Nephron (organoid): ENCODE measurements around the gene SND1.

Source experiments
- H3K27ac Mint-ChIP-seq, 3 experiments: 2 replicates each; pipeline ENCODE4 v1.8.0; 2020; ENCODE audit warnings: mixed read lengths in 3 of 3, mild to moderate bottlenecking in 2 of 3, moderate library complexity in 1 of 3
- H3K27me3 Mint-ChIP-seq: 2 replicates; pipeline ENCODE4 v1.8.0; 2021; ENCODE audit warnings: low read depth, mild to moderate bottlenecking, moderate library complexity, mixed read lengths
- H3K36me3 Mint-ChIP-seq: 2 replicates; pipeline ENCODE4 v1.8.0; 2020; ENCODE audit warnings: low read depth, mixed read lengths
- H3K4me1 Mint-ChIP-seq: 2 replicates; pipeline ENCODE4 v1.8.0; 2020; ENCODE audit warnings: mixed read lengths
- H3K4me3 Mint-ChIP-seq, 3 experiments: 2 replicates each; pipeline ENCODE4 v1.8.0; 2020; ENCODE audit warnings: mild to moderate bottlenecking in 3 of 3, mixed read lengths in 3 of 3, moderate library complexity in 2 of 3
- H3K9me3 Mint-ChIP-seq: 2 replicates; pipeline ENCODE4 v1.8.0; 2020; ENCODE audit warnings: mixed read lengths
- TF ChIP-seq, protein P1 (sequence below), 3 experiments: fragments of 200-600 bp; sonication (generic); IDR thresholded peaks; one replicate each; pipeline ENCODE4 v1.5.0; 2021; ENCODE audit warnings: antibody characterized with exemption in 3 of 3; ENCODE audit not compliant: unreplicated experiment in 3 of 3

The SND1 gene

DNA sequence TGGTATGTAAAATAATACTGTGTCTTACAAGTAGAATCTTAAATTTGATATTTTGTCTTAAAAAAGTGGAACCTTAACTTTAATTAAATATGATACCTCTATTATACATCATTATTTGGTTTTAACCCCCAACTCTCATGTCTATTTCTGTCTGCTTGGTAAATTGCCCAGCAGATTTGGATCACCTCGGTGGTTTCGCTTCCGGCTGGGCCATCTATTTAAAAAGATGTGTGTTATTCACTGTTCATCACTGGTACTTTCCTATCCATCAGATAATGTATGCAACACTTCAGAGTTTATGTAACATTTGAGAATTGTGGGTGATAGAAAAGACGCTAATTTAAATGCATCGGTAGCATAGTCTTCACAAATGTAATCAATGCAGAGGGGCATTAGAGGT is 119.7 kb downstream of the SND1 start:
- TF ChIP-seq, protein P1, sequence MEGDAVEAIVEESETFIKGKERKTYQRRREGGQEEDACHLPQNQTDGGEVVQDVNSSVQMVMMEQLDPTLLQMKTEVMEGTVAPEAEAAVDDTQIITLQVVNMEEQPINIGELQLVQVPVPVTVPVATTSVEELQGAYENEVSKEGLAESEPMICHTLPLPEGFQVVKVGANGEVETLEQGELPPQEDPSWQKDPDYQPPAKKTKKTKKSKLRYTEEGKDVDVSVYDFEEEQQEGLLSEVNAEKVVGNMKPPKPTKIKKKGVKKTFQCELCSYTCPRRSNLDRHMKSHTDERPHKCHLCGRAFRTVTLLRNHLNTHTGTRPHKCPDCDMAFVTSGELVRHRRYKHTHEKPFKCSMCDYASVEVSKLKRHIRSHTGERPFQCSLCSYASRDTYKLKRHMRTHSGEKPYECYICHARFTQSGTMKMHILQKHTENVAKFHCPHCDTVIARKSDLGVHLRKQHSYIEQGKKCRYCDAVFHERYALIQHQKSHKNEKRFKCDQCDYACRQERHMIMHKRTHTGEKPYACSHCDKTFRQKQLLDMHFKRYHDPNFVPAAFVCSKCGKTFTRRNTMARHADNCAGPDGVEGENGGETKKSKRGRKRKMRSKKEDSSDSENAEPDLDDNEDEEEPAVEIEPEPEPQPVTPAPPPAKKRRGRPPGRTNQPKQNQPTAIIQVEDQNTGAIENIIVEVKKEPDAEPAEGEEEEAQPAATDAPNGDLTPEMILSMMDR (IDR thresholded peaks at IDR 0.05; ENCODE audit: unreplicated experiment in 3 of 3) = no peak
- H3K4me3 Mint-ChIP-seq = no peak overlapping the region
- H3K9me3 Mint-ChIP-seq = no peaks in the 10 kb centered on the region
- H3K4me1 Mint-ChIP-seq = peaks cover 14% of the 10 kb centered on the region
- H3K36me3 Mint-ChIP-seq = peaks cover 6% of the 10 kb centered on the region
- no peaks in the 10 kb centered on the region for H3K27me3 Mint-ChIP-seq
- H3K27ac Mint-ChIP-seq = no peak overlapping the region

DNA sequence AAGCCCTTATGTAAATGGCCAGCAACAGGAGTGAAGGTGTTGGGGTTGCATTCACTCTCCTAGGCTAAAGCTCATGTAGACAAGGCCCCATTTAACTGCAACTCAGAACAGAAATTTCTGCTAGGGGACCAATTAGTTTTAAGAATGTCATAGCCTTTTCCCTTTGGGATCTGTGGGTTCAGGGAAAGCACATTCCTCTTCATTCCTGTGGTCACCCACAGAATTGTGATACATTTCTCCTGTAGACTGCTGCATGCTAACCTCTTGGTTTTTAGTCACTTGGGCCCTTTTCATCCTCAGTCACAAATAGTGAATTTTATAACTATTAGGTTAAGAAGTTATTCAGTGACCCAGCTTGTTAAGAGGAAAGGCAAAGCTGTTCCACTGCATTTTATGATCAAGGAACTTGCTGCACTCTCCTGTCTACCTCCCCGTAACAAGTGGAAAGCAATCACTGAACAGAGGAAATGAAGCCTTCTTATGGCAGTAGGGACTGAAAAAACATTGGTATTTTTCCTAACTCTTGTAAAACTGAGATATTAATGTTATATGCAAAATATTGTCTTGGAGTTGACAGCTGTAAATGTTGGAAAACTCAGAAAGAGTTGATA is 124.9 kb downstream of the SND1 start:
- TF ChIP-seq, protein P1 (IDR thresholded peaks at IDR 0.05; ENCODE audit: unreplicated experiment in 3 of 3) = no peak
- H3K27ac Mint-ChIP-seq = peak overlapping the region; percentile 51 to 62 (median 54)
- H3K4me3 Mint-ChIP-seq = no peak overlapping the region
- no peaks in the 10 kb centered on the region for H3K27me3 Mint-ChIP-seq
- H3K36me3 Mint-ChIP-seq = no peaks in the 10 kb centered on the region
- H3K4me1 Mint-ChIP-seq = peaks cover 14% of the 10 kb centered on the region
- no peaks in the 10 kb centered on the region for H3K9me3 Mint-ChIP-seq

DNA sequence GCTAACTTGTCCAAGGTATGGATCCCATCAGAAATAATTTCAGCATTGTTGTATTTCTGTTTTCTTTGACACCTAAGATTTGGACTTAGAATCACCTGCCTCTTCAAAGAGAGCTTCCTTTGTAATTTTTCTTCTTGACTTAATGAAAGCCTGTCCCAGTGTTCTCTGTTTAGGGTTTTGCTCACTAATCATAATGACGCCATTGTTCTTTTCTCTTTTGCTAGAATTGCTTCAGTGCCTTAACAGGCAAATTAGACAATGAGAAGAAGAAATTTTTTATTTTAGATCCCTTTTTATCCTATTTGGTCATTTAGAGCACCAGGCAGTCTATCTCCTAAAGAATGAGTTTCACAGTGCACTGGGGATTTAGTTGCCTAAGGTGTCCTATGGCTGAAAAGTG is 128.5 kb downstream of the SND1 start:
- no peaks in the 10 kb centered on the region for H3K36me3 Mint-ChIP-seq
- H3K27ac Mint-ChIP-seq = peak overlapping the region; percentile 56 to 77 (median 58)
- peaks cover 23% of the 10 kb centered on the region for H3K4me1 Mint-ChIP-seq
- TF ChIP-seq, protein P1 (IDR thresholded peaks at IDR 0.05; ENCODE audit: unreplicated experiment in 3 of 3) = no peak
- H3K27me3 Mint-ChIP-seq = no peaks in the 10 kb centered on the region
- no peak overlapping the region for H3K4me3 Mint-ChIP-seq
- no peaks in the 10 kb centered on the region for H3K9me3 Mint-ChIP-seq

DNA sequence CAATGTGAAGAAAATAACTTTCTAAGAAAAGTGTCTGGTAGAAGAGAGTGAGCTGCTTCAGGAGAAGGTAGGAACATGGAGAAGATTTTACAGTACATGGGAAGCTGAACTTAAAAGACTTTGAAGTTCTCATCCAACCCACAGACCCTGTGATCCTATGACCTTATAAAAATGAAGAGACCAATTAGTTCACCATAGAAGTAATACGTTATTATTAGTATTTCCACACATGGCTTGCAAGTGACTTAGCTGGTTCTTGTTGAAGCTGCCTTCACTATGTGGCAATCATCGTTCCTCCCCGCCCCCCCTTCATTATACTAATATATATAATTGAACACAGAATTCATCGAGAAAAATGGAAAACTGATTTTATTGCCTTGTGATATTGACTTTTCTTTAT is 129.1 kb downstream of the SND1 start:
- Mint-ChIP-seq H3K9me3 (no peaks in the 10 kb centered on the region), H3K36me3 (no peaks in the 10 kb centered on the region), H3K27ac (peak overlapping the region; percentile 56 to 77 (median 58)), H3K27me3 (no peaks in the 10 kb centered on the region), H3K4me1 (peaks cover 23% of the 10 kb centered on the region), H3K4me3 (no peak overlapping the region)
- TF ChIP-seq, protein P1 (IDR thresholded peaks at IDR 0.05; ENCODE audit: unreplicated experiment in 3 of 3) = no peak

DNA sequence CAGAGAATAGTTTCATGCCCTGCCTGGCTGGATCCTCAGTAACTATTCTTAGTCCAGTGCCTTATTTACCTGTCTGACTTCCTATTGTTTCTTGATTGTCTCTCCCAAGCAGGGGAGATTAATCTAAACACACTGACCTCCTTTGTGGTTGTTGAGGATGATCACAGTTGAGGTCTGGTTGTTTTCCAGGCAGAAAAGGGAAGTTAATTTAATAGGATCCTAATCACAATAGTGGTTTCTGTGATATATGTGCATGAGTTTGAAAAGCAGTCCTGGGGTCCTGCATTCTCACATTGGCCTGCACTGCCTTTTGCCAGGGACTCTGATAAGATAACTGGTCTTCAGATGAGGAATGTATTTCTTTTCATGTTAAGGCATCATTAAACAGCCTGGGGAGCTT is 130.1 kb downstream of the SND1 start:
- Mint-ChIP-seq H3K4me1 (peaks cover 21% of the 10 kb centered on the region), H3K27ac (peak overlapping the region; percentile 32 to 41 (median 35)), H3K4me3 (no peak overlapping the region), H3K27me3 (no peaks in the 10 kb centered on the region), H3K36me3 (no peaks in the 10 kb centered on the region), H3K9me3 (no peaks in the 10 kb centered on the region)
- TF ChIP-seq, protein P1 (IDR thresholded peaks at IDR 0.05; ENCODE audit: unreplicated experiment in 3 of 3) = no peak
